ENCODE measurements around the gene PLA2G4B.

Gene PLA2G4B

DNA sequence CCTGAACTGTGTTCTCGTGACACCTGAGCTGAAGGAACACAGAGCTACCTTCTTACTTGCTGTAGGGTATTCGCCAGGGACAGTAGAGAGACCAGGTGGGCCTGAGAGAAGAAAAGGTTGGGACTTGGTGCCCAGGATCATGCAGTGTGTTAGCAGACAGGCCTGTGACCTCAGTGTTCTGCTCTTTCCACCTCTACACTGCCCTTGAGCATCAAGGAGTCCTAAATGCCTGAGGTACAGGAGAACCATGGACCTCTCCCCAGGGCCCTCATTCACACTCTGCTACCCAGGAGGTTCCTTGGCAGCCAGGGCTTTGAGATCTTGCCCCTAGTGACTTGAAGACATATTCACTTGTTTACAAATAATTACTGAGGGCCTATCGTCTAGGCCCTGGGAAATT, 32.9 kb upstream of the PLA2G4B start:
- in situ Hi-C loops (cut with MboI; ENCODE audit: low pct_unique_long_range_greater_than_20kb, low sequenced_read_pairs), result no loop called here
- no peak for DNase-seq

DNA sequence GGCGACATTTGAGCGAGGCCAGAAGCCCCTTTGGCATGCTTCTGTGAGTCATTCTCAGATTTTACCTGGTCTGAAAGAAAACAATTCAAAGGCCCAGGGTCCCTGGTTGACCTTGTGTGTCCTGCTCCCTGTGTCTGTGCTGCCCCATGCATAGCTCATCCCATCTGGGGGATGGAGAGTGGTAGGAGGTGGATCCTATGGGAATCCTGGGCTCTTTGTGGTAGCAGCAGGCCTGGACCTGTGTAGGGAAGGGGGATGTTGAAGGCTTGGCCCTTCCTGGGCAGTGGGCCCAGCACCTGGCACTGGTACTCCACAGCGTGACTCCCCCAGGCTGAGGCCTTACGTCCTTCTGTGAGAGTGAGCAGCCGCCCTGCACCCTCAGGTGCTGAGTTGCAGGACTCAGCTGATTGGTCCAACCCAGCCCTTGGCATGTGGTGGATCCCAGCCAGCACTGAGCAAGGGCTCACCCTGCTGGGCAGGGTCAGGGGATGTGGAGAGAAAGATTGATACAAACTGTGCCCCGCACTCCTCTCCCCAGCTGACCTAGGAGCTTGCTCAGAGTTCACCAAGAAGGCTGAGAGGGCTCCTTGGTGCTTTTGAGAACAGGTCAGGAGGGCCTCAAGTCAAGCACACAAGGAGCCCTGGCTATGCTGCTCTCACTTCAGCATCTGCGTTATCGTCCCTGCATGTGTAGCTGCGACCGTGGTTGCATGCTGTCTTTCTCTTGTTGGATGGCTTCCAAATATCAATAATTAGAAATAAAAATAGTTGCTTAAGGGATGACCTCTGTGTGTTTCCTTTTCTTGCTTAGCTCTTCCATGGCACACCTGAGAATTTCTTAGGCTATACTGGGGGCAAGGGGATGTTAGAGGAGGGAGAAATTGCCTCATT, 32.1 kb upstream of the PLA2G4B start:
- in situ Hi-C loops (cut with MboI; ENCODE audit: low pct_unique_long_range_greater_than_20kb, low sequenced_read_pairs), result no loop called here
- no peak for DNase-seq

DNA sequence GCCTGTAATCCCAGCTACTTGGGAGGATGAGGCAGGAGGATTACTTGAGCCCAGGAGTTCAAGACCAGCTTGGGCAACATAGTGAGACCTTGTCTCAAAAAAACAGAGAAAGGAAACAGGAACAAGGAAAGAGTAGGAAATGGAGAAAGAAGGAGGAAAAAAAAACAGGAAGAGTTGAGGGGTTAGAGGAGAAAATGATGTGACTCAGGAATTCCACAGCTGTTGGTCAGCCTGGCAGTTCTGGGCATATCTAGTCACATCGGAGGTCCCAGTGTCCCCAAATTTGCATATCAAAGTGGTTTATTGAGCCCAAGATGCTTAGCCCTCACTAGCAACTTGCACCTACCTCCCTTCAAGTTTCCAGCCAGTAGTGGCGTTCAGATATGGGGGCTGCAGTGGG, 29.5 kb upstream of the PLA2G4B start:
- in situ Hi-C loops (cut with MboI; ENCODE audit: low pct_unique_long_range_greater_than_20kb, low sequenced_read_pairs), result no loop called here
- no peak for DNase-seq

DNA sequence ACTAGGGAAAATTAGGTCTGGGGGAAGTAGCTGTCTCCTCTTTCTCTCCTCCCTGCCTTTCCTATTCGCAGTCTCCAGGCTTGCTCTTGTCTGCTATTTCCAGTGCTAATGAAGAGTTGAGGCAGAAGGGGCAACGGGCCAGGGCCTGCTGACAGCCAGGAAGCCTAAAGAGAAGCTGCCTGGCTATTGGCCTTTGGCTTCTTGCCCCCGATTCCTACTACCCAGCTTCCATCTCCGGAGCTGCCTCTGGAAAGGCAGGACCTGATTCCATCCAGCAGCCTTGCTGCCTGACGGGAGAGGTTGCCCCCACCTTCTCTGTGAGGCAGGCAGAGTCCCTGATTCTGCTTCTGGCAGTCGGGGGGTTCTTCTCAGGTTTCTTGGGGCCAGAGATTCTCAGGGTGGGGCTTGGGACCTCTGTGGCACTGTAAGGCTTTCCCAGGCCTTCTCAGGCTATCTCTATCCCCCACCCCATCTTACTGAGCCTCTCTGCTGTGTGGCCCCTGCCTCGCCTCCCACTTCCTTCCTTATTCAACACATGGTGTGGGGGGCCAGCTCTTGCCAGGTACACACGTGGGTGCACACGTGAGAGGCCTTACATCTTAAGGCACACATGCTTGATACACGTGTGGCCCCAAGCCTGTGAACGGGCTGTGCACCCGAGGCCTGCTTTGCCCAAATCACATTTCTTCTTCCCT, 29.0 kb upstream of the PLA2G4B start:
- in situ Hi-C loops (cut with MboI; ENCODE audit: low pct_unique_long_range_greater_than_20kb, low sequenced_read_pairs), result no loop called here
- DNase-seq, result peak; percentile 82

DNA sequence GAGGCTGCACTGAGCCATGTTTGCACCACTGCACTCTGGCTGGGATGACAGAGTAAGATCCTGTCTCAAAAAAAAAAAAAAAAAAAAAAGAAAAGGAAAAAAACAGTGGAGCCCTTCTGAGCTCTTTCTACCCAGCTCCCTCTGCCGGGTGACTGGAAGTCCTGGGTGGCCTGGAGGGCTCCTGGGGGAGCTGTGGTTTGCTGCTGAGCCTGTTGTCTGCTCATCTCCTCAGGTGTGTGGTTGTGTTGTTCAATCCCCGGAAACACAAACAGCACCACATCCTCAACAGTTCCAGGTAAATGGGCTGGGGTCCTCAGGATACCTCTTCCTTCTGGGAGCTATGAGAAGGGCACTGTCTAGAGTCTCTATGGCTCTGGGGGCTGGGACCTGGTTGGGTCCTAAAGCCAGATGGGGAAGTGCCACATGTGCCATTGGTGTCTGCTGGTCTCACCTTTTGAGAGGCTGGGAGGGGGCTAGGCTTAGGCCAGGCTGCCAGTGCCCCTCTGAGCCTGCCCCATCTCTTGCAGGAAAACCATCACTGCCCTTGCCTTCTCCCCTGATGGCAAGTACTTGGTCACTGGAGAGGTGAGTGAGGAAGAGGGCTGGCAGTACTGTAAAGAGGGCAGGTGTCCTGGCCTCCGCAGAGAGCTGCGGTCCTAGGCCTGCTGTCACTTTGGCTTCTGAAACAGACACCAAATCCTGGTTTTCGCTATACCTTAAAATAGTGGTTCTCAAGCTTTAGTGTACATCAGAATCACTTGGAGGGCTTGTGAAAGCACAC, 27.8 kb upstream of the PLA2G4B start:
- in situ Hi-C loops (cut with MboI; ENCODE audit: low pct_unique_long_range_greater_than_20kb, low sequenced_read_pairs), result no loop called here
- no peak for DNase-seq

DNA sequence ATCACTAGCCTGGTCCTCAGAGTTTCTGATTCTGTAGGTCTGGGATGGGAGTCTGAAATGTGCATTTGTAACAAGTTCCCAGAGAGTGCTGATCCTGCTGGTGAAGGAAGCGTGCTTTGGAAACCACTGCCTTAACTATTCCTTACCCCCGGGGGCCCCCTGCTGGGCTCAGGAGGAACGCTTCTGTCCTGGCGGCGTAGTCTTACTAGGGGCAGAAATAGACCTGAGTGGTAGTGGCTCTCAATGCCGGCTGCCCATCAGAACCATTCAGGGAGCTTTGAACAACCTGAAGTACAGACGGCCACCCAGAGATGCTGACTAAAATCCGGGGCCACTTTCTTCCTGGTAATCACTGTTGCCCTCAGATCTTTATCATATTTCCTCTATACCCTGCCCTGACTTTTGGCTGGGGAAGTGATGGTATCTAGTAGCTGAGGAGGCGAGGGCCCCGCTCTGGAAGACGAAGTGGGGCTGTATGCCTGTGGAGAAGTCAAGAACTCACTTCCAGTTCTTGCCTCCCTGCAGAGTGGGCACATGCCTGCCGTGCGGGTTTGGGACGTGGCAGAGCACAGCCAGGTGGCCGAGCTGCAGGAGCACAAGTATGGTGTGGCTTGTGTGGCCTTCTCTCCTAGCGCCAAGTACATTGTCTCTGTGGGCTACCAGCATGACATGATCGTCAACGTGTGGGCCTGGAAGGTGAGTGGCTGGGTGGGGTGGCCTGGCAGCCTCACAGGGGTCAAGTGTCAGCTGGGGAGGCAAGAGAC, 27.0 kb upstream of the PLA2G4B start:
- in situ Hi-C loops (cut with MboI; ENCODE audit: low pct_unique_long_range_greater_than_20kb, low sequenced_read_pairs), result no loop called here
- DNase-seq, result peak; percentile 89

DNA sequence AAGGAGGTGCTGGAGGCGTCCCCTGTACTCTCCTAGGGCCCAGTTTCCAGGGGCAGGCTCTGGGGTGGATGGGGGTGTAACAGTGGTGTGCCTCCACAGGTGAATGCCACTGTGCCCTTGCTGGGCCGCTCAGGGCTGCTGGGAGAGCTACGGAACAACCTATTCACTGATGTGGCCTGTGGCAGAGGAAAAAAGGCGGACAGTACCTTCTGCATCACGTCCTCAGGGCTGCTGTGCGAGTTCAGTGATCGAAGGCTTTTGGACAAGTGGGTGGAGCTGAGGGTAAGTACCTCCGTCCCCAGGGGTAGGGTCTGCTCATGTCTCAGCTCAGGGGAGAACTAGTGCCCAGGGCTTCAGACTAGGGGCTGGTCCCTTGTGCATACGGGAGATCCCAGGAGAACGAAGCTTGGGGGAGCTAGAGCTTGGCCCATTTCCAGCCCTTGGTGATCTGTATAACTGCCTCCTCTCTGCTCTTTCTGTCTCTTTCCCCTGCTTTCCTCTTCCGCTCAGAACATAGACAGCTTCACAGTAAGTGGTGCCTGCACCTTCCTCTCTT, 25.7 kb upstream of the PLA2G4B start:
- DNase-seq, result no peak
- in situ Hi-C loops (cut with MboI; ENCODE audit: low pct_unique_long_range_greater_than_20kb, low sequenced_read_pairs), result no loop called here

DNA sequence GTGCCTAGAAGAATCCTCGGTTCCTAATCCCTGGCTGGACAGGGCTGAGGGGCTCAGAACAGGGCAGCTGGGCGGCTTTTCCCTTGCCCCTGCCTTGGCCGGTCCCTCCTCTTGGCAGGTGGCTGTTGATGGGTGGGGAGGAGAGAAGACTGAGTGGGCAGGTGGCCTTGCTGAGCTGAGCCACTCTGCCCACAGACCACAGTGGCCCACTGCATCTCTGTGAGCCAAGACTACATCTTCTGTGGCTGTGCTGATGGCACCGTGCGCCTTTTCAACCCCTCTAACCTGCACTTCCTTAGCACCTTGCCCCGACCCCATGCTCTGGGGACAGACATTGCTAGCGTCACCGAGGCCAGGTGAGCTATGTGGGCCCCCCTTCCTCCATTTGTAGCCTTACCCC, 25.2 kb upstream of the PLA2G4B start:
- in situ Hi-C loops (cut with MboI; ENCODE audit: low pct_unique_long_range_greater_than_20kb, low sequenced_read_pairs), result no loop called here
- no peak for DNase-seq

DNA sequence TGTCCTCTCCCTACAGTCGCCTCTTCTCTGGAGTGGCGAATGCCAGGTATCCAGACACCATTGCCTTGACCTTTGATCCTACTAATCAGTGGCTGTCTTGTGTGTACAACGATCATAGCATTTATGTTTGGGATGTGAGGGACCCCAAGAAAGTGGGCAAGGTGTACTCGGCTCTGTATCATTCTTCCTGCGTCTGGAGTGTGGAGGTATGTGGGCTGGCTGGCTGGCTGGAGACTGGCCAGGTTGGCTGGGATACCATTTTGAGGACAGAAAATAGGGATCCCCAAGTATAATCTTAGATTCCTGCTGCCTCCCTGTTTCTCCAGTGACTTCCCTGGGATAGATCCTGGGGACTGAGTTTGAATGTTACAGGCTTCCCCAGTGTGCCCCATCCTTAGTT, 24.1 kb upstream of the PLA2G4B start:
- no peak for DNase-seq
- in situ Hi-C loops (cut with MboI; ENCODE audit: low pct_unique_long_range_greater_than_20kb, low sequenced_read_pairs), result no loop called here

DNA sequence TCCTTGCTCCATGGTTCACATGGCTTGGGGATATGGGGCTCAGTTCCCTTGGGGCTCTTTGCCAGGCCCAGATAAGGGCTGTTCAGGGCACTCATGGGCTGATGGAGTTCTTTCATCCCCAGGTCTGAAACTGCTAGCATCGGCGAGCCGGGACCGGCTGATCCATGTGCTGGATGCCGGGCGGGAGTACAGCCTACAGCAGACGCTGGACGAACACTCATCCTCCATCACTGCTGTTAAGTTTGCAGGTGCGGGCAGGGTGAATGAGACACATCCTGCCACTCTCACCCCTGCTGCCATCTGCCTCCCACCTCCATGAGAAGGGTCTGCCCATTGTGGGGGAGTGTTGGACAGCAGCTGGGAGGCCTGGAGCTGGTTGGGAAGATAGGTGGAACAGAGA, 21.9 kb upstream of the PLA2G4B start:
- DNase-seq, result no peak
- in situ Hi-C loops (cut with MboI; ENCODE audit: low pct_unique_long_range_greater_than_20kb, low sequenced_read_pairs), result no loop called here

DNA sequence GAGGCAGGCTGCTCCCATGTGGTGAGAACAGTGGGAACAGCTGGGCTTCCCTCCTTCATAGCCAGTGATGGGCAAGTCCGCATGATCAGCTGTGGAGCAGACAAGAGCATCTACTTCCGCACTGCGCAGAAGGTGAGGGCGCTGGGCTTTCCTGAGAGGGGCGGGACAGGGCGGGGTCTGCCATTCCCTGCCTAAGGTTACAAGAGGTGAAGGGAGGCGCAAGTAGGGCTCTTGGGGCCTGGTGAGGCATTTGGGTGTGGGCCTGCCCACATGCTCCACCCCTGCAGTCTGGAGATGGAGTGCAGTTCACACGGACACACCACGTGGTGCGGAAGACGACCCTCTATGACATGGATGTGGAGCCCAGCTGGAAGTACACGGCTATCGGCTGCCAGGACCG, 21.3 kb upstream of the PLA2G4B start:
- in situ Hi-C loops (cut with MboI; ENCODE audit: low pct_unique_long_range_greater_than_20kb, low sequenced_read_pairs), result no loop called here
- no peak for DNase-seq

DNA sequence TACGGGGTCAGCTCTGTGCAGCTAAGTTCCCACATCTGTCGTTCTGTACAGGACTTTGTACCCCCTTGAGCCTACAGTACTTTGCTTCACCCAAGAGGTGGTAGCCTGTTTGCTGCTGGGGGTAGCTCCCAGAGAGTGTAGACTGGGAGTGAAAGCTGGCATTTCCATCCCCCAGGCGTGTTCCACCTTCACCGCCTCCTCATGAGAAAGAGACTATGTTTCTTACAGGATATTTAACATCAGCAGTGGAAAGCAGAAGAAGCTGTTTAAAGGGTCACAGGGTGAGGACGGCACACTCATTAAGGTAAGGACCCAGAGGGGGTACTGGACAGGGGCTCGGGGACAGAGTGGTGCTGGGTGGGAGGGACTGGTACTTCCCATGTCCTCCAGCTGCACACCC, 20.9 kb upstream of the PLA2G4B start:
- no peak for DNase-seq
- in situ Hi-C loops (cut with MboI; ENCODE audit: low pct_unique_long_range_greater_than_20kb, low sequenced_read_pairs), result no loop called here

DNA sequence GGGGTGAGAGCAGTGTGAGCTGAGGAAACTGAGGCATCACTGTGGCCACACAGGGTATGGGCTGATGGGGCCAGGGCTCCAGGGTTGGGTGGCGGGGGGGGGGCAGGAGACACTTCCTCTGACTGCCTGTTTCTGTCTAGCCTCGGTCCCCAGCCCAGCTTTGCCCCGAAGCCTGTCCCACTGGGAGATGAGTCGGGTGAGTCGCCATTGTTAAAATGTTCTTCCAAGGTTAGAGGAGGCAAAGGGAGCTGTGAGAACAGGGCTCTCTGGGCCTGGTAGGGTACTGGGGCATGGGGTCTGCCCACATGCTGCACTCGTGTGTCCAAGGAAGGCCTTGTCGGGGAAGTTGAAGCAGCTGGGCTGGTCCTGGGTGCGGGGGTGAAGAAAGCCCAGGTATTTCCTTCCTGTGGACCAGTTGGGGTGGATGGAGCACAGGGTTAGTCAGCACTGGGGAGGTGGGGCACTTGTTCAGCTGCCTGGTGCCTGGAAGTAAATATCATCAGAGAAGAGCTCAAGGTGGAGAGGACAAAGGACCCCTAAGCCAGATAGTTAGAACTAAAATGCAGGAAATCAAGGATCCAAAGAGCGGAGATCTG, 19.1 kb upstream of the PLA2G4B start:
- DNase-seq, result no peak
- in situ Hi-C loops (cut with MboI; ENCODE audit: low pct_unique_long_range_greater_than_20kb, low sequenced_read_pairs), result no loop called here

DNA sequence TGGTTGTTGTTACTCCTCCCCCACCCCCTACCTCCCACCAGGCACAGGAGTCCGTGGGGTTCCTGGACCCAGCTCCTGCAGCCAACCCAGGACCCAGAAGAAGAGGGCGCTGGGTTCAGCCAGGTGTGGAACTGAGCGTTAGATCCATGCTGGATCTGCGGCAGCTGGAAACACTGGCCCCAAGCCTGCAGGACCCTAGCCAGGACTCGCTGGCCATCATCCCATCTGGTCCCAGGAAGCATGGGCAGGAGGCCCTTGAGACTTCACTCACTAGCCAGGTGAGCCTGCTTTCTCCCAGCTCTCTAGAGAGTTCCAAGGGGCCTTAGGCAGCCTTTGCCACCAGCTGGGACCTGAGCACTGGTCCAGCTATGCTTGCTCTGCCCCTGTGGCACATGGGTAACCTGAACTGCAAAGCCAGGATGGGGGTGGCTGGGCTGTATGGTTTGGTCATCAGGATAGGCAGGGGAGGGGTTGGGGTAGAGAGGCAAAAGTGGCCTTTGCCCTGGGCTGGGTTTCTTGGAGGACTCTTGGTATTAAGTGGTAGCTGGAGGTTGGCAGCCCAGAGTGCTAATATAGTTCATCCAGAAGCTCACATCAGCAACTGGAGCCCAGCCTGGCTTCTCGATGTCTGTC, 17.7 kb upstream of the PLA2G4B start:
- in situ Hi-C loops (cut with MboI; ENCODE audit: low pct_unique_long_range_greater_than_20kb, low sequenced_read_pairs), result no loop called here
- DNase-seq, result no peak

DNA sequence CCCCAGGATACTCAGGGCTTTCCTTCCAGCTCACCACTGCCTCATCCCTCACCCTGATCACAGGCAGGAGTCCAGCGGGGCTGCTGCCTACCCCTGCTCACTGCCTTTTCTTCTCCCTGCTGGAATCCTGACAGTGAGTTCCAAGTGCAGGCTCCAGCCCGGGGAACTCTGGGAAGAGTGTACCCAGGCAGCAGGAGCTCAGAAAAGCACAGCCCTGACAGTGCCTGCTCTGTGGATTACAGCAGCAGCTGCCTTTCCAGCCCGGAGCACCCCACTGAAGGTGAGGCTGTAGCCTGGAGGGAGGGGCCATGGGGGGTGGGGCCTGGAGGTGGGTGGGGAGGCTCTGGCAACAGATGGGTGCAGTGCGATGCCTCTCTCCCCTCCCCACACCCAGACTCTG, 16.8 kb upstream of the PLA2G4B start:
- in situ Hi-C loops (cut with MboI; ENCODE audit: low pct_unique_long_range_greater_than_20kb, low sequenced_read_pairs), result no loop called here
- DNase-seq, result no peak

DNA sequence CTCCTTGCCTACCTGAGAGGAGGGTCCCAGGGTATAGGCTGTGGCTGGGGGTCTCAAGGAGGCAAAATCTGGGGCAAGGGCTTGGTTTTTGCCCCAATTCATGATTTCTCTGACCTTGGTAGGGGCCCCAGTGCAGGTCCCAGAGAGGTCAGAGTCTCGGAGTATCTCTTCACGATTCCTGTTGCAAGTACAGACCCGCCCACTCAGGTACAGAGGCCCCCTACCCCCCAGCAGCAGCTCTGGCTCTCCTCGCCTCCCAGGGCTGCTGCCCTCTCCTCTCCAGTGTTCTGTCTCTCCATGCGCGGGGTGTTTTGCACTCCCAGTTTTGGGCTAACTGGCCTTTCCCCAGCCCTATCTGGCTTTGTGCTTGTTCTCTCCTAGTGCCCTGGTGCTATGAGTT, 16.2 kb upstream of the PLA2G4B start:
- no peak for DNase-seq
- in situ Hi-C loops (cut with MboI; ENCODE audit: low pct_unique_long_range_greater_than_20kb, low sequenced_read_pairs), result no loop called here

DNA sequence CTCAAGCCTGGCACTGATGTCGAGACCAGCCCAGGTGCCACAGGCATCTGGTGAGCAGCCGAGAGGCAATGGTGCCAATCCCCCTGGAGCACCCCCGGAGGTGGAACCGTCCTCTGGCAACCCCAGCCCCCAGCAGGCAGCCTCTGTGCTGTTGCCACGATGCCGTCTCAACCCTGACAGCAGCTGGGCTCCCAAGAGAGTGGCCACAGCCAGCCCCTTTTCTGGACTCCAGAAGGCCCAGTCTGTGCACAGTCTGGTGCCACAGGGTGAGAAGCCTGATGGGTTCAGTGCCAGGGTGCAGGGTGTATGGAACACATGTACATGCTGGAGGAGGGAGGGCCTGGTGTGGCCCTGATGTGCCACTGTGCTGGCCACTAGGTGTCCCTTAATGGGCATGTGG, 15.7 kb upstream of the PLA2G4B start:
- in situ Hi-C loops (cut with MboI; ENCODE audit: low pct_unique_long_range_greater_than_20kb, low sequenced_read_pairs), result no loop called here
- DNase-seq, result no peak

DNA sequence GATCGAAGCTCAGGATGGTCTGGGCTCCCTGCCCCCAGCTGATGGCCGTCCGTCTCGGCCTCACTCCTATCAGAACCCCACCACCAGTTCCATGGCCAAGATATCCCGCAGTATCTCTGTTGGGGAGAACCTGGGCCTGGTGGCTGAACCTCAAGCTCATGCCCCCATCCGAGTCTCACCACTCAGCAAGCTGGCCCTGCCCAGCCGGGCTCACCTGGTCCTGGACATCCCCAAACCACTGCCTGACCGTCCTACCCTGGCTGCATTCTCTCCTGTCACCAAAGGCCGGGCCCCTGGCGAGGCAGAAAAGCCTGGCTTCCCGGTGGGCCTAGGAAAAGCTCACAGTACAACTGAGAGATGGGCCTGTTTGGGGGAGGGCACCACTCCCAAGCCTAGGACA, 15.1 kb upstream of the PLA2G4B start:
- DNase-seq, result no peak
- in situ Hi-C loops (cut with MboI; ENCODE audit: low pct_unique_long_range_greater_than_20kb, low sequenced_read_pairs), result no loop called here
